GM10266 (cell line): Measurements from ENCODE around the gene JSRP1.

ENCODE experiments used
- DNase-seq: peaks from one replicate; pipeline ENCODE4 v3.0.0; 2012; ENCODE audit errors: extremely low spot score
- TF ChIP-seq, protein P1 (sequence below): IDR thresholded peaks from 2 replicates; pipeline ENCODE4 v1.5.1; 2012; ENCODE audit warnings: mild to moderate bottlenecking, low read depth; ENCODE audit not compliant: control insufficient read depth, insufficient read depth; ENCODE audit errors: missing control alignments

JSRP1 gene

GRCh38 chr19:2202366-2202765 is 53.9 kb downstream of the JSRP1 start:
- DNase-seq: no peak
- TF ChIP-seq, protein P1, sequence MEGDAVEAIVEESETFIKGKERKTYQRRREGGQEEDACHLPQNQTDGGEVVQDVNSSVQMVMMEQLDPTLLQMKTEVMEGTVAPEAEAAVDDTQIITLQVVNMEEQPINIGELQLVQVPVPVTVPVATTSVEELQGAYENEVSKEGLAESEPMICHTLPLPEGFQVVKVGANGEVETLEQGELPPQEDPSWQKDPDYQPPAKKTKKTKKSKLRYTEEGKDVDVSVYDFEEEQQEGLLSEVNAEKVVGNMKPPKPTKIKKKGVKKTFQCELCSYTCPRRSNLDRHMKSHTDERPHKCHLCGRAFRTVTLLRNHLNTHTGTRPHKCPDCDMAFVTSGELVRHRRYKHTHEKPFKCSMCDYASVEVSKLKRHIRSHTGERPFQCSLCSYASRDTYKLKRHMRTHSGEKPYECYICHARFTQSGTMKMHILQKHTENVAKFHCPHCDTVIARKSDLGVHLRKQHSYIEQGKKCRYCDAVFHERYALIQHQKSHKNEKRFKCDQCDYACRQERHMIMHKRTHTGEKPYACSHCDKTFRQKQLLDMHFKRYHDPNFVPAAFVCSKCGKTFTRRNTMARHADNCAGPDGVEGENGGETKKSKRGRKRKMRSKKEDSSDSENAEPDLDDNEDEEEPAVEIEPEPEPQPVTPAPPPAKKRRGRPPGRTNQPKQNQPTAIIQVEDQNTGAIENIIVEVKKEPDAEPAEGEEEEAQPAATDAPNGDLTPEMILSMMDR: no peak
